IMR-90 (cell line): Measurements from ENCODE around the gene FBN1. TPM values are rescaled to one million over a fixed set of nuclear protein-coding genes. Genes with fewer than 3 reads are reported as not detected.

Source experiments
- ATAC-seq: fragments of 200-7000 bp; cut with Tn5 transposase; 2 replicates; pipeline ENCODE4 v1.9.1; 2020; ENCODE audit warnings: low read depth, mild to moderate bottlenecking, moderate library complexity
- BruUV-seq: library from RNA; stranded (reverse); fragments of 400-500 nt; replicated peaks from 2 replicates; lab custom pipeline; 2021; lab: Mats Ljungman, UMichigan
- CTCF ChIA-PET: fragments of 300-600 bp; formaldehyde crosslinking; extraction: SDS; loops from one replicate; lab custom pipeline; 2021; ENCODE audit warnings: antibody characterized with exemption; lab: Yijun Ruan, JAX
- POLR2A ChIA-PET: fragments of 300-600 bp; sonication (Branson Sonifier 250); formaldehyde crosslinking; loops from one replicate; lab custom pipeline; 2022; ENCODE audit warnings: antibody characterized with exemption; ENCODE audit not compliant: unreplicated experiment; lab: Charles Lee
- DNase-seq: peaks from one replicate; pipeline ENCODE4 v3.0.0; 2013
- H2AFZ ChIP-seq: replicated peaks from 2 replicates; pipeline ENCODE3; 2013; ENCODE audit warnings: low read length, mild to moderate bottlenecking; ENCODE audit not compliant: poor library complexity
- H2AK5ac ChIP-seq: 2 replicates; pipeline ENCODE4 v1.6.1; 2013; ENCODE audit warnings: low read depth, low read length, inconsistent platforms
- H2AK9ac ChIP-seq: replicated peaks from 2 replicates; pipeline ENCODE3; 2013; ENCODE audit warnings: mild to moderate bottlenecking, low read depth, low read length, moderate library complexity; ENCODE audit not compliant: poor library complexity
- H2BK120ac ChIP-seq: 2 replicates; pipeline ENCODE4 v1.6.1; 2013; ENCODE audit warnings: low read depth, low read length, inconsistent platforms
- H2BK15ac ChIP-seq: 3 replicates; pipeline ENCODE4 v1.6.1; 2013; ENCODE audit warnings: low read depth, low read length, inconsistent platforms
- H2BK20ac ChIP-seq: 2 replicates; pipeline ENCODE4 v1.6.1; 2013; ENCODE audit warnings: low read depth, mild to moderate bottlenecking, inconsistent platforms, low read length, moderate library complexity
- H2BK5ac ChIP-seq: 2 replicates; pipeline ENCODE4 v1.6.1; 2013; ENCODE audit warnings: mild to moderate bottlenecking, low read depth, low read length, inconsistent platforms; ENCODE audit not compliant: poor library complexity, severe bottlenecking
- H3K14ac ChIP-seq: replicated peaks from 2 replicates; pipeline ENCODE4 v1.6.1; 2013; ENCODE audit warnings: low read depth, low read length, inconsistent platforms
- H3K18ac ChIP-seq: 2 replicates; pipeline ENCODE4 v1.6.1; 2013; ENCODE audit warnings: low read depth, low read length, control low read depth
- H3K23ac ChIP-seq: 2 replicates; pipeline ENCODE4 v1.6.1; 2013; ENCODE audit warnings: low read depth, low read length, inconsistent platforms
- H3K27ac ChIP-seq: 2 replicates; pipeline ENCODE4 v1.5.1; 2013; ENCODE audit warnings: mild to moderate bottlenecking, control low read depth, low read length; ENCODE audit not compliant: insufficient read depth
- H3K27me3 ChIP-seq: 2 replicates; pipeline ENCODE4 v1.6.1; 2013; ENCODE audit warnings: low read length; ENCODE audit not compliant: control insufficient read depth, insufficient read depth
- H3K36me3 ChIP-seq: 2 replicates; pipeline ENCODE4 v1.6.1; 2013; ENCODE audit warnings: low read length, mixed read lengths; ENCODE audit not compliant: control insufficient read depth, insufficient read depth
- H3K4ac ChIP-seq: 2 replicates; pipeline ENCODE4 v1.6.1; 2013; ENCODE audit warnings: low read depth, low read length, inconsistent platforms
- H3K4me1 ChIP-seq: 2 replicates; pipeline ENCODE4 v1.6.1; 2013; ENCODE audit warnings: low read length, mixed read lengths; ENCODE audit not compliant: control insufficient read depth, insufficient read depth
- H3K4me2 ChIP-seq: 2 replicates; pipeline ENCODE4 v1.6.1; 2013; ENCODE audit warnings: low read depth, mild to moderate bottlenecking, control low read depth, low read length, moderate library complexity
- H3K4me3 ChIP-seq: 2 replicates; pipeline ENCODE4 v1.5.1; 2013; ENCODE audit warnings: low read depth, mild to moderate bottlenecking, control low read depth, low read length, moderate library complexity; ENCODE audit not compliant: insufficient read depth
- H3K56ac ChIP-seq: 2 replicates; pipeline ENCODE4 v1.6.1; 2013; ENCODE audit warnings: low read length, inconsistent platforms; ENCODE audit not compliant: insufficient read depth; ENCODE audit errors: extremely low read depth
- H3K79me1 ChIP-seq, 2 experiments: 2 replicates each; pipeline ENCODE4 v1.6.1; 2013; ENCODE audit warnings: low read length in 2 of 2, inconsistent platforms in 1 of 2, low read depth in 1 of 2
- H3K9ac ChIP-seq: 2 replicates; pipeline ENCODE4 v1.6.1; 2013; ENCODE audit warnings: low read depth, low read length, control low read depth
- H3K9me1 ChIP-seq: 2 replicates; pipeline ENCODE4 v1.6.1; 2013; ENCODE audit warnings: low read length, inconsistent platforms; ENCODE audit not compliant: insufficient read depth
- H3K9me3 ChIP-seq: 2 replicates; pipeline ENCODE4 v1.6.1; 2013; ENCODE audit warnings: low read length; ENCODE audit not compliant: control insufficient read depth, insufficient read depth
- H4K20me1 ChIP-seq: 2 replicates; pipeline ENCODE4 v1.6.1; 2013; ENCODE audit warnings: low read length, inconsistent platforms; ENCODE audit not compliant: insufficient read depth
- H4K5ac ChIP-seq: 2 replicates; pipeline ENCODE4 v1.6.1; 2013; ENCODE audit warnings: mild to moderate bottlenecking, low read depth, low read length, control low read depth
- H4K8ac ChIP-seq, 2 experiments: 2 replicates each; pipeline ENCODE4 v1.6.1; 2013; ENCODE audit warnings: low read depth in 2 of 2, low read length in 2 of 2, control low read depth in 1 of 2, inconsistent platforms in 1 of 2
- H4K91ac ChIP-seq: 2 replicates; pipeline ENCODE4 v1.6.1; 2013; ENCODE audit warnings: low read depth, low read length, inconsistent platforms; ENCODE audit not compliant: insufficient read depth
- CEBPB ChIP-seq: IDR thresholded peaks from 2 replicates; pipeline ENCODE4 v1.6.1; 2012; ENCODE audit warnings: low read depth, low read length, improper control_type of control experiment
- CHD1 ChIP-seq: IDR thresholded peaks from 2 replicates; pipeline ENCODE4 v1.6.1; 2012; ENCODE audit warnings: low read depth, low read length, improper control_type of control experiment
- CTCF ChIP-seq: conservative IDR thresholded peaks from 2 replicates; pipeline ENCODE4 v1.5.1; 2012; ENCODE audit warnings: mild to moderate bottlenecking, low read depth, low read length, improper control_type of control experiment
- FOS ChIP-seq: fragments of 150-350 bp; IDR thresholded peaks from 2 replicates; pipeline ENCODE4 v1.6.1; 2016; ENCODE audit warnings: low read depth, low read length
- MAZ ChIP-seq: IDR thresholded peaks from 2 replicates; pipeline ENCODE4 v1.6.1; 2012; ENCODE audit warnings: low read depth, mild to moderate bottlenecking, low read length, improper control_type of control experiment, moderate library complexity, borderline replicate concordance
- NFE2L2 ChIP-seq: fragments of 150-350 bp; IDR thresholded peaks from 2 replicates; pipeline ENCODE4 v1.6.1; 2016; ENCODE audit warnings: low read depth, mild to moderate bottlenecking, low read length
- RAD21 ChIP-seq: IDR thresholded peaks from 2 replicates; pipeline ENCODE4 v1.6.1; 2012; ENCODE audit warnings: low read length, improper control_type of control experiment
- WGBS, 2 experiments: methylation state at CpG; one replicate each; pipeline versions ENCODE4 v1.1.5 to v1.1.7; 2013; ENCODE audit warnings: missing lambda C conversion rate in 2 of 2; ENCODE audit not compliant: insufficient read length in 1 of 2; ENCODE audit errors: extremely low coverage in 2 of 2; 5-methylcytosine and 5-hydroxymethylcytosine counted together
- dilution Hi-C: fragments of 300-500 bp; cut with HindIII; formaldehyde crosslinking; loops from one replicate; pipeline ENCODE4 v1.14.3; 2018; ENCODE audit warnings: low sequenced_read_pairs; ENCODE audit not compliant: unreplicated experiment
- in situ Hi-C: fragments of 300-500 bp; cut with MboI; formaldehyde crosslinking; loops from 3 replicates; pipeline ENCODE4 v1.14.3; 2019; ENCODE audit warnings: low sequenced_read_pairs, inconsistent platforms, mixed read lengths
- intact Hi-C: fragments of 100-400 bp; cut with micrococcal nuclease; formaldehyde crosslinking; loops from 2 replicates; pipeline ENCODE4 v1.10.0; 2022
- polyA plus RNA-seq, 3 experiments: library from polyadenylated mRNA; depleted of rRNA; stranded (reverse); fragments of >200 nt; gene quantifications; 2 replicates each; pipeline ENCODE4 v1.2.3, GENCODE V29; 2012; ENCODE audit warnings: low replicate concordance in 1 of 3
- total RNA-seq: library from RNA; depleted of rRNA; stranded (reverse); fragments of >200 nt; gene quantifications from 2 replicates; pipeline ENCODE4 v1.2.3, GENCODE V29; 2012

FBN1 gene
- total and polyA plus RNA-seq, 2 of the 4 experiments (the other 2 are of a cell fraction), result 134 to 283 TPM

GRCh38 chr15:48447657-48448056, 197.9 kb downstream of the FBN1 start:
- Histone ChIP-seq H4K8ac (peak overlapping the region in 1 of 2 experiments; percentile 48; a peak in 1 of 4 replicates), H3K9me3 (no peaks in the 10 kb centered on the region), H3K56ac (no peak overlapping the region), H3K9me1 (peaks cover 7% of the 10 kb centered on the region; the same call in 1 of the 2 replicates), H4K5ac (no peak overlapping the region), H2BK5ac (peak overlapping the region; percentile 58), H3K9ac (no peak overlapping the region), H3K27me3 (no peaks in the 10 kb centered on the region), H2AK5ac (0 out of 2 replicates have a peak overlapping the region, but pooled peaks have one; percentile 67), H3K36me3 (peaks cover 39% of the 10 kb centered on the region), H2BK20ac (peak overlapping the region; percentile 8; the same call in 1 of the 2 replicates), H3K23ac (peak overlapping the region; percentile 37; the same call in 1 of the 2 replicates), H2AFZ (no peak overlapping the region), H2BK15ac (no peak overlapping the region), H3K79me1 (peaks cover 0 to 23% of the 10 kb centered on the region in 2 experiments; a peak in 3 of 4 replicates), H3K27ac (no peak overlapping the region), H3K4me2 (peak overlapping the region; percentile 36; the same call in 1 of the 2 replicates), H3K4me3 (no peak overlapping the region), H3K4me1 (peaks cover 7% of the 10 kb centered on the region), H3K4ac (peak overlapping the region; percentile 76), H3K14ac (peak overlapping the region; percentile 53; the same call in 1 of the 2 replicates), H2BK120ac (peak overlapping the region; percentile 70), H3K18ac (no peak overlapping the region), H4K91ac (no peak overlapping the region), H2AK9ac (no peak overlapping the region), H4K20me1 (no peaks in the 10 kb centered on the region)
- ATAC-seq, result 0 out of 2 replicates have a peak, but pooled peaks have one; percentile 46
- intact Hi-C loops (no loop called here), dilution Hi-C loops (no loop called here), in situ Hi-C loops (no loop called here)
- WGBS, 2 experiments, result 60% methylated on average over 1 of the region's 1 CpG; no CpG with 5 or more reads in 1 of the 2 experiments
- ChIA-PET POLR2A (no interaction called here), CTCF (interaction anchor here (0.6 to 0.9 kb wide), 2 partner anchors 12 to 478 kb away, joined by 4 to 7 read pairs; no protein-coding TSS in a partner anchor)
- TF ChIP-seq CHD1, result no peak
- peak; percentile 37; the same call in 1 of the 2 replicates for TF ChIP-seq CEBPB
- TF ChIP-seq RAD21, result no peak
- no peak for TF ChIP-seq MAZ
- no peak for TF ChIP-seq NFE2L2
- no peak for TF ChIP-seq CTCF
- peak; percentile 60 for TF ChIP-seq FOS
- peak; percentile 82 for DNase-seq
- no TSS peak for BruUV-seq
